D721Med (cell line): Measurements from ENCODE around the gene LRRN2.

Source experiments
- DNase-seq: peaks from one replicate; pipeline ENCODE4 v3.0.0; 2011; ENCODE audit warnings: low spot score; ENCODE audit not compliant: insufficient read length
- FAIRE-seq: peaks from 2 replicates; lab custom pipeline; 2011; peaks lifted over from hg19 to GRCh38; lab: Jason Lieb, UNC
- TF ChIP-seq, protein P1 (sequence below): IDR thresholded peaks from 2 replicates; pipeline ENCODE4 v1.5.1; 2012; ENCODE audit warnings: mild to moderate bottlenecking, control low read depth; ENCODE audit not compliant: insufficient read depth; ENCODE audit errors: missing control alignments

LRRN2 gene

DNA sequence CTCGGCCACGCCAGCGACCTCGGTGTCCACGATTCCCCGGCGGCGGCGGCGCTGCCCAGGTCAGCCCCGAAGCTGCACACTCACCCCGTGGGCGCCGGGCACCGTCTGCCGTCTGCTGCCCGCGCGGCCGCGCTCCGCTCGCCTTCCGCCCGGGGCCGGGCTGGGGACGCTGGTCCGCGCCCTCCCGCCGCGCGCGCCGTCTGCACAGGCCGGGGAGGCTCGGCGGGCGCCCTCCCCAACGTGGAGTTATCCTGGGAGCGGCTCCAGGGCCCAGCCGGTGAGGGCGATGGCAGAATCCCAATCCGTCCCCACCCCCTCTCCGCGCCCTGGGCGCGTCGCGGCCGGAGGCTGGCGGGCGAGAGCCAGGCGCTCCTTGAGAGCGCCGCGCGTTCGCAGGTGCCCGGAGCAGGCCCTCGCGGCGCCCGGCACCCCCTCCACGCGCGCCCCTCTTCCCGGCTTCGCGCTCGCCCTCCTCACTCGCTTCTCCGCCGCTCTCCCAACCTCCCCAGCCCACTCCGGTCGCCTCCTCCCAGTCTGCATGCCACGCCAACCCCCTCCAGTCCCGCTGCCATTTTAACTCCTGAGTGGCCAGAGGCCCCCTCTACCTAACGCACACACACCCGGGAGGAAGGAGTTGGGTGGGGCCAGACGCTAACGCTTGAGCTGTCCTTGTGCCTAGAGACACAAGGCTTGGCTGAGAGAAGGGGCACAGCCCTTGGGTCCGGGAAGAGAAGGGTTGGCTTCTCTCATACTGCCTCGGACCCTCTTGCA, at the start of gene LRRN2:
Gene LRRN2, minus strand, starts transcription at position 503 of the 771 bp plus-strand sequence. CDS start 65,746 bp downstream, outside the sequence.
- FAIRE-seq (peak; percentile 56), DNase-seq (peak; percentile 80)
- TF ChIP-seq, protein P1, sequence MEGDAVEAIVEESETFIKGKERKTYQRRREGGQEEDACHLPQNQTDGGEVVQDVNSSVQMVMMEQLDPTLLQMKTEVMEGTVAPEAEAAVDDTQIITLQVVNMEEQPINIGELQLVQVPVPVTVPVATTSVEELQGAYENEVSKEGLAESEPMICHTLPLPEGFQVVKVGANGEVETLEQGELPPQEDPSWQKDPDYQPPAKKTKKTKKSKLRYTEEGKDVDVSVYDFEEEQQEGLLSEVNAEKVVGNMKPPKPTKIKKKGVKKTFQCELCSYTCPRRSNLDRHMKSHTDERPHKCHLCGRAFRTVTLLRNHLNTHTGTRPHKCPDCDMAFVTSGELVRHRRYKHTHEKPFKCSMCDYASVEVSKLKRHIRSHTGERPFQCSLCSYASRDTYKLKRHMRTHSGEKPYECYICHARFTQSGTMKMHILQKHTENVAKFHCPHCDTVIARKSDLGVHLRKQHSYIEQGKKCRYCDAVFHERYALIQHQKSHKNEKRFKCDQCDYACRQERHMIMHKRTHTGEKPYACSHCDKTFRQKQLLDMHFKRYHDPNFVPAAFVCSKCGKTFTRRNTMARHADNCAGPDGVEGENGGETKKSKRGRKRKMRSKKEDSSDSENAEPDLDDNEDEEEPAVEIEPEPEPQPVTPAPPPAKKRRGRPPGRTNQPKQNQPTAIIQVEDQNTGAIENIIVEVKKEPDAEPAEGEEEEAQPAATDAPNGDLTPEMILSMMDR, result no peak

- TF ChIP-seq, protein P1, result no peak
- DNase-seq (no peak), FAIRE-seq (no peak)
Measured at GRCh38 chr1:204735042-204735441, 49.5 kb upstream of the LRRN2 start.

DNA sequence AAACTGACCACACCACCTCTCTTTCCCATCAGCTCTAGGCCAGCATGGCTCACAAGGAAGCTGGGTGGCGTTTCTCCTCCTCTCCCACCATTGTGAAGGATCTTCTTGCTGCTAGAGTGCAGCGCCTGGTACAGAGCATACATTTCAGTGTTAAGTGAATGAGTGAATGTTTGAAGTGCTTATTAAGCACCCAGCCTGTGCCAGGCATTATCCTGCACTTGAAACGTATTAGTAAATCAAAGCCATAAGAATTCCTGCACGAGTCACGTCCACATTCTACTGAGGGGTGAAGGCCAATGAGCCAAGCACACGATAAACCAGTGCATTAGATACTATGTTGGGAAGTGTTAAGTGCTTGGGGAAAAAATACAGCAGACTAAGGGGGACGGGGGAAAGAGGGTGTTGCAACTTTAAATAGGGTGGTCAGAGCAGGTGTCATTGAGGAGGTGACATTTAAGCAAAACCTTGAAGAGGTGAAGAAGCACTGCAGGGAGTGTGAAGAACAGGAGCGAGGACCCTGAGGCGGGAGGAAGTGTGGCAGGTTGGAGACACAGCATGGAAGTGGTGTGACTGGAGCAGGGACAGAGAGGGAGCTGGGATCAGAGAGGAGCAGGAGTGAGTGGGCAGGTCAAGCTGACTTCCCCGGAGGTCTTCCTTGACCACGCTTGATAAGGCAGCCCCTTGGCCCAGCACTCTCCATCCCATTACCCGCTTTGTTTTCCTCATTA, 48.5 kb upstream of the LRRN2 start:
- FAIRE-seq (no peak), DNase-seq (no peak)
- TF ChIP-seq, protein P1, result no peak

DNA sequence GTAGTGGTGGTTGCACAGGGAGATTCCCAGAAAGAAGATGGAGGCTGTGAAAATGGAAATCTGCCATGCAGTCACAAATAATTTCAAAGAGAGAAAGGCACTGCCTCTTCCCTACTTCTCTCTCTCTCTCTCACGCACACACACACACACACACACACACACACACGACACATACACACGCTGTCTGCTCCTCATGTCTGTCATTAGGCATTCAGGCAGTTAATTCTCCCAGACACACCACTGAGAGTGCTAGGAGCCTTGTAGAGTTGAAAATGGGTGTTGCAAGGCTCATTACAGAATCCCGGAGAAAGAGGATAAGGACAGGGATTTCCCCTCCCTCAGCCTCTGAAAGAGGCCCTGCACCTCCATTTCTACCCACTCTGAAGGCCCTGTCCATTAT, 47.8 kb upstream of the LRRN2 start:
- TF ChIP-seq, protein P1, result no peak
- DNase-seq (no peak), FAIRE-seq (no peak)

GRCh38 chr1:204731985-204732575, 46.5 kb upstream of the LRRN2 start:
- no peak for DNase-seq
- TF ChIP-seq, protein P1, result no peak
- FAIRE-seq, result peak; percentile 83

- peak; percentile 65 for DNase-seq
- TF ChIP-seq, protein P1, result no peak
- FAIRE-seq, result no peak
Measured at GRCh38 chr1:204731509-204731908, 46.0 kb upstream of the LRRN2 start.
